D721Med (cell line): ENCODE data around the gene IFI27.

ENCODE experiments used
- DNase-seq: peaks from one replicate; pipeline ENCODE4 v3.0.0; 2011; ENCODE audit warnings: low spot score; ENCODE audit not compliant: insufficient read length
- FAIRE-seq: peaks from 2 replicates; lab custom pipeline; 2011; peaks lifted over from hg19 to GRCh38; lab: Jason Lieb, UNC
- CTCF ChIP-seq: IDR thresholded peaks from 2 replicates; pipeline ENCODE4 v1.5.1; 2012; ENCODE audit warnings: mild to moderate bottlenecking, control low read depth; ENCODE audit not compliant: insufficient read depth; ENCODE audit errors: missing control alignments

Gene IFI27

GRCh38 chr14:94124582-94125377, 14.2 kb downstream of the IFI27 start:
- DNase-seq = no peak
- TF ChIP-seq CTCF = no peak
- FAIRE-seq = no peak

GRCh38 chr14:94125659-94126418, 15.3 kb downstream of the IFI27 start:
- DNase-seq (no peak), FAIRE-seq (no peak)
- no peak for TF ChIP-seq CTCF

GRCh38 chr14:94126419-94126677, 15.8 kb downstream of the IFI27 start:
- no peak for TF ChIP-seq CTCF
- DNase-seq = no peak
- no peak for FAIRE-seq

GRCh38 chr14:94126800-94127199, 16.3 kb downstream of the IFI27 start:
- TF ChIP-seq CTCF = no peak
- no peak for FAIRE-seq

GRCh38 chr14:94127330-94127729, 16.8 kb downstream of the IFI27 start:
- TF ChIP-seq CTCF = no peak
- DNase-seq = no peak
- FAIRE-seq = no peak

More at GRCh38 chr14:94126800-94127199, 16.3 kb downstream of the IFI27 start:
- DNase-seq = no peak

- no peak for TF ChIP-seq CTCF
- no peak for FAIRE-seq
These were observed 17.8 kb downstream of the IFI27 start for GRCh38 chr14:94128216-94128839.

More at GRCh38 chr14:94128216-94128839, 17.8 kb downstream of the IFI27 start:
- no peak for DNase-seq
